Sigmoid colon (tissue), 4 donors: ENCODE measurements around the gene SULT1E1.

ENCODE experiments used
- EP300 ChIP-seq, 4 donors: sonication (generic); formaldehyde crosslinking; IDR thresholded peaks; one replicate each; pipeline ENCODE4 v1.6.1; 2017; ENCODE audit warnings: antibody characterized with exemption in 4 of 4
- TF ChIP-seq, protein P1 (sequence below), 4 experiments: fragments of 450-650 bp in 3 of 4; fragments of 200-600 bp in 1 of 4; IDR thresholded peaks; one replicate each; pipeline ENCODE4 v1.5.1; 2016 to 2019; ENCODE audit warnings: antibody characterized with exemption in 4 of 4, mild to moderate bottlenecking in 3 of 4, moderate library complexity in 2 of 4

DNA sequence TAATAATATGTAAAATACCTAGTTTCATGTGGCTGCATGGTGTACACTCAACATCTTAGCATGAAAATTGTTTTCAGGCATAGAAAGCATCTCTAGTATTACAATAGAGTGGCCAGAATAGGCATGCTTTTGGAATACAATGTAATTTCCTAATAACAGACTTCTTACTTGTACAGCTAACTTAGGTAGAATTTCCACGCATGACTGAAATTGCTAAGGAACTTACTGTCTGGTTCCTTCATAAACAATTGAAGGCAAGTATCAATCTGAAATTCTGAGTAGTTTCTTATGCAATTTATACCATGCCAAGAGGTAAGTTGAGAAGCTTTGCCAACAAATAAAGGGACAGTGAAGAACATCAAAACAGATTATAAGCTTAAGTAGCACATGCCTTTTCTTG, 26.7 kb downstream of the SULT1E1 start:
- TF ChIP-seq, protein P1, sequence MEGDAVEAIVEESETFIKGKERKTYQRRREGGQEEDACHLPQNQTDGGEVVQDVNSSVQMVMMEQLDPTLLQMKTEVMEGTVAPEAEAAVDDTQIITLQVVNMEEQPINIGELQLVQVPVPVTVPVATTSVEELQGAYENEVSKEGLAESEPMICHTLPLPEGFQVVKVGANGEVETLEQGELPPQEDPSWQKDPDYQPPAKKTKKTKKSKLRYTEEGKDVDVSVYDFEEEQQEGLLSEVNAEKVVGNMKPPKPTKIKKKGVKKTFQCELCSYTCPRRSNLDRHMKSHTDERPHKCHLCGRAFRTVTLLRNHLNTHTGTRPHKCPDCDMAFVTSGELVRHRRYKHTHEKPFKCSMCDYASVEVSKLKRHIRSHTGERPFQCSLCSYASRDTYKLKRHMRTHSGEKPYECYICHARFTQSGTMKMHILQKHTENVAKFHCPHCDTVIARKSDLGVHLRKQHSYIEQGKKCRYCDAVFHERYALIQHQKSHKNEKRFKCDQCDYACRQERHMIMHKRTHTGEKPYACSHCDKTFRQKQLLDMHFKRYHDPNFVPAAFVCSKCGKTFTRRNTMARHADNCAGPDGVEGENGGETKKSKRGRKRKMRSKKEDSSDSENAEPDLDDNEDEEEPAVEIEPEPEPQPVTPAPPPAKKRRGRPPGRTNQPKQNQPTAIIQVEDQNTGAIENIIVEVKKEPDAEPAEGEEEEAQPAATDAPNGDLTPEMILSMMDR (IDR thresholded peaks at IDR 0.05) = no peak
- TF ChIP-seq EP300 (IDR thresholded peaks at IDR 0.05) = no peak
